K562 (cell line): ENCODE data around the gene SNX17. TPM values are rescaled to one million over a fixed set of nuclear protein-coding genes. Genes with fewer than 3 reads are reported as not detected.

Experiments
- CBFA2T2 ChIP-seq: fragments of 450-650 bp; conservative IDR thresholded peaks from 2 replicates; pipeline ENCODE4 v1.6.1; 2017; ENCODE audit warnings: mild to moderate bottlenecking
- CBX3 ChIP-seq, 2 experiments: IDR thresholded peaks; 1 replicate in 1 of 2; 2 replicates in 1 of 2; pipeline ENCODE4 v1.6.1; 2012; ENCODE audit warnings: inconsistent platforms in 2 of 2, low read length in 2 of 2, borderline replicate concordance in 1 of 2, control low read depth in 1 of 2
- CC2D1A ChIP-seq: fragments of 450-650 bp; IDR thresholded peaks from 2 replicates; pipeline ENCODE4 v1.6.1; 2017; ENCODE audit warnings: mild to moderate bottlenecking
- COPS2 ChIP-seq: fragments of 450-650 bp; conservative IDR thresholded peaks from 2 replicates; pipeline ENCODE4 v1.6.1; 2016; ENCODE audit warnings: mild to moderate bottlenecking, moderate library complexity
- DIDO1 ChIP-seq: fragments of 450-650 bp; IDR thresholded peaks from 2 replicates; pipeline ENCODE4 v1.6.1; 2016; ENCODE audit warnings: low read depth, missing biosample characterization, missing genetic modification characterization
- HMG20B ChIP-seq: fragments of 250-450 bp; sonication (Bioruptor Pico); IDR thresholded peaks from 2 replicates; pipeline ENCODE4 v1.5.0; 2021; ENCODE audit warnings: mild to moderate bottlenecking
- KLF6 ChIP-seq: fragments of 250-450 bp; sonication (Bioruptor Pico); IDR thresholded peaks from 2 replicates; pipeline ENCODE4 v1.4.0; 2020; ENCODE audit warnings: mild to moderate bottlenecking, moderate library complexity, borderline replicate concordance
- MEIS2 ChIP-seq: fragments of 450-650 bp; IDR thresholded peaks from 2 replicates; pipeline ENCODE4 v1.6.1; 2014; ENCODE audit warnings: mild to moderate bottlenecking; ENCODE audit not compliant: partially characterized antibody
- SMAD2 ChIP-seq: fragments of 150-350 bp; IDR thresholded peaks from 2 replicates; pipeline ENCODE4 v1.6.1; 2014; ENCODE audit warnings: low read depth, mild to moderate bottlenecking, low read length
- SNRNP70 ChIP-seq: fragments of 200-400 bp; formaldehyde crosslinking; optimal IDR thresholded peaks from 2 replicates; pipeline ENCODE3; 2017; ENCODE audit warnings: low read depth, low read length
- TBL1XR1 ChIP-seq, 2 experiments: IDR thresholded peaks; 2 replicates each; pipeline ENCODE4 v1.6.1; 2012; ENCODE audit warnings: improper control_type of control experiment in 2 of 2, low read length in 2 of 2, mild to moderate bottlenecking in 1 of 2
- TEAD4 ChIP-seq, 2 experiments: sonication (generic) in 1 of 2; formaldehyde crosslinking in 1 of 2; IDR thresholded peaks; 2 replicates each; pipeline versions ENCODE4 v1.6.1 to v1.8.0; 2012 to 2022; ENCODE audit warnings: borderline replicate concordance in 1 of 2, inconsistent platforms in 1 of 2, low read length in 1 of 2, mild to moderate bottlenecking in 1 of 2, missing genetic modification reagents in 1 of 2
- YBX1 ChIP-seq: fragments of 450-650 bp; IDR thresholded peaks from 2 replicates; pipeline ENCODE4 v1.7.1; 2016; ENCODE audit warnings: mild to moderate bottlenecking
- ZNF780A ChIP-seq: fragments of 250-450 bp; sonication (Bioruptor Pico); IDR thresholded peaks from 2 replicates; pipeline ENCODE4 v1.5.0; 2021; ENCODE audit warnings: mild to moderate bottlenecking
- polyA plus RNA-seq, 8 experiments: library from polyadenylated mRNA; depleted of rRNA in 4 of 8; stranded (reverse) in 5 of 8; unstranded in 3 of 8; fragments of >200 nt; fragmentation: Nextera tagmentation in 2 of 8; fragmentation: Illumina TruSeq in 1 of 8; extraction: Ambion mirVana in 2 of 8; extraction: Trizol in 1 of 8; gene quantifications; 2 replicates each; pipeline versions ENCODE4 v1.2.1 to v1.2.3, GENCODE V29; 2011 to 2014; ENCODE audit warnings: inconsistent platforms in 1 of 8, missing spikeins in 1 of 8
- total RNA-seq, 7 experiments: library from RNA; depleted of rRNA in 6 of 7; stranded (reverse); fragments of >200 nt in 6 of 7; fragmentation: Illumina TruSeq in 2 of 7; extraction: Trizol in 2 of 7; gene quantifications; 2 replicates each; pipeline versions ENCODE4 v1.2.1 to v1.2.3, GENCODE V29; 2011 to 2021; ENCODE audit warnings: low replicate concordance in 1 of 7
- TF ChIP-seq, protein P1 (sequence below): fragments of 450-650 bp; IDR thresholded peaks from one replicate; pipeline ENCODE4 v1.6.1; 2018; ENCODE audit warnings: mild to moderate bottlenecking, moderate library complexity; ENCODE audit not compliant: partially characterized antibody
- TF ChIP-seq, protein P2 (sequence below): sonication (generic); formaldehyde crosslinking; IDR thresholded peaks from 2 replicates; pipeline ENCODE4 v1.8.0; 2022; ENCODE audit warnings: mild to moderate bottlenecking, missing genetic modification reagents
- TF ChIP-seq, protein P3 (sequence below): fragments of 450-650 bp; formaldehyde crosslinking; conservative IDR thresholded peaks from 2 replicates; pipeline ENCODE4 v1.4.0; 2022; ENCODE audit warnings: mild to moderate bottlenecking, missing genetic modification characterization
- TF ChIP-seq, protein P4 (sequence below), 2 experiments: fragments of 450-650 bp; IDR thresholded peaks; 2 replicates each; pipeline ENCODE4 v1.6.1; 2016
- TF ChIP-seq, protein P5 (sequence below): fragments of 250-450 bp; sonication (Bioruptor Pico); IDR thresholded peaks from 2 replicates; pipeline ENCODE4 v1.4.0; 2020; ENCODE audit warnings: mild to moderate bottlenecking, moderate library complexity

The SNX17 gene
- total and polyA plus RNA-seq, 9 of the 15 experiments (the other 6 are each of a cell fraction or from before 2014, with no cell fraction given): 3.0 to 75.7 (median 54.6) TPM

DNA sequence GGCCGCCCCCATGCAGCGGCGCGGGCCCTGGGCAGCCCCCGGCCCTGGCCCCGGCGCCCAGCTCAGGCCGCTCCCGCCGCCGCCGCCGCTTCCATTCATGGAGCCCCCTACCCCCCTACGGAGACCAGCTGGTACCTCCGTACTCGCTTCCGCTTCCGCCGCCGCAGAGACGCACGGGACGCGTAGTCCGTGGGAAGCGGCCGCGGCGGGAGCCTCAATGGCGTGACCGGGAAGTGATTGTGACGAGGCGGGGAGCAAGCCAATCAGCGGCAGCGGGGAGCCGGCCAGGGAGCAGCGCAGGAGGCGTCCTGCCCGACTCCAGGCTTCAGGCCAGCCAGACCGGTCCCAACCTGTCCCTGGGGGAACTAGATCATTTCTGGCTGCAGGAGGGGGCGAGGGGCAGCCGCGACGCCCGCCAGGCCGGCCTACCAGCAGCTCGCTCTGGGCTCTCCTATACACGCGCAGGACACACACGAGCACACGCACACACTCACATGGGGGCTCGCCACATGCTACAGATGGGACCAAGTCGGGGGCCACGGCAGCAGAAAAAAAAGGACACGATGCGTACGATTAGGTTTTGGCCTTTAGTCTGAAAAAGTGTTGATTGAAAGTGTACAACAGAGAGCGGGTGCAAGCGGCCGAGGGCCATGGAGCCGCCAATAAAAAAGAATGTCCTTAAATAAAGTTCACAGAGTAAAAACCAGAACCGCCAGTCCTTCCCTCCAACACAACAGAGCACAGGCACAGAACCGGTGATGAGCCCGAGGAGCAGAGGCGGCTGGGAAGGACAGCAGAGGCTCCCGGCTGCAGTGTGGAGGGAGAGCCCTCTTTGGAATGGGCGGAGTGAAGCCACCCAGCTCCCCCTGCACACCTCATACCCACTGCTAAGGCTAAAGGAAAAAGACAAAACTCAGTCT, 10.5 kb downstream of the SNX17 start, which contains the start of gene ZNF513 (continued):
- TF ChIP-seq, protein P1, sequence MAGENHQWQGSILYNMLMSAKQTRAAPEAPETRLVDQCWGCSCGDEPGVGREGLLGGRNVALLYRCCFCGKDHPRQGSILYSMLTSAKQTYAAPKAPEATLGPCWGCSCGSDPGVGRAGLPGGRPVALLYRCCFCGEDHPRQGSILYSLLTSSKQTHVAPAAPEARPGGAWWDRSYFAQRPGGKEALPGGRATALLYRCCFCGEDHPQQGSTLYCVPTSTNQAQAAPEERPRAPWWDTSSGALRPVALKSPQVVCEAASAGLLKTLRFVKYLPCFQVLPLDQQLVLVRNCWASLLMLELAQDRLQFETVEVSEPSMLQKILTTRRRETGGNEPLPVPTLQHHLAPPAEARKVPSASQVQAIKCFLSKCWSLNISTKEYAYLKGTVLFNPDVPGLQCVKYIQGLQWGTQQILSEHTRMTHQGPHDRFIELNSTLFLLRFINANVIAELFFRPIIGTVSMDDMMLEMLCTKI: no peak
- TF ChIP-seq CC2D1A: no peak
- TF ChIP-seq KLF6 (CRISPR knock-in tag): no peak; the same call in 1 of the 2 replicates
- TF ChIP-seq DIDO1 (tag): no peak
- no peak for TF ChIP-seq SNRNP70
- TF ChIP-seq, protein P2, sequence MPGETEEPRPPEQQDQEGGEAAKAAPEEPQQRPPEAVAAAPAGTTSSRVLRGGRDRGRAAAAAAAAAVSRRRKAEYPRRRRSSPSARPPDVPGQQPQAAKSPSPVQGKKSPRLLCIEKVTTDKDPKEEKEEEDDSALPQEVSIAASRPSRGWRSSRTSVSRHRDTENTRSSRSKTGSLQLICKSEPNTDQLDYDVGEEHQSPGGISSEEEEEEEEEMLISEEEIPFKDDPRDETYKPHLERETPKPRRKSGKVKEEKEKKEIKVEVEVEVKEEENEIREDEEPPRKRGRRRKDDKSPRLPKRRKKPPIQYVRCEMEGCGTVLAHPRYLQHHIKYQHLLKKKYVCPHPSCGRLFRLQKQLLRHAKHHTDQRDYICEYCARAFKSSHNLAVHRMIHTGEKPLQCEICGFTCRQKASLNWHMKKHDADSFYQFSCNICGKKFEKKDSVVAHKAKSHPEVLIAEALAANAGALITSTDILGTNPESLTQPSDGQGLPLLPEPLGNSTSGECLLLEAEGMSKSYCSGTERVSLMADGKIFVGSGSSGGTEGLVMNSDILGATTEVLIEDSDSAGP (CRISPR knock-in tag): no peak
- TF ChIP-seq, protein P3, sequence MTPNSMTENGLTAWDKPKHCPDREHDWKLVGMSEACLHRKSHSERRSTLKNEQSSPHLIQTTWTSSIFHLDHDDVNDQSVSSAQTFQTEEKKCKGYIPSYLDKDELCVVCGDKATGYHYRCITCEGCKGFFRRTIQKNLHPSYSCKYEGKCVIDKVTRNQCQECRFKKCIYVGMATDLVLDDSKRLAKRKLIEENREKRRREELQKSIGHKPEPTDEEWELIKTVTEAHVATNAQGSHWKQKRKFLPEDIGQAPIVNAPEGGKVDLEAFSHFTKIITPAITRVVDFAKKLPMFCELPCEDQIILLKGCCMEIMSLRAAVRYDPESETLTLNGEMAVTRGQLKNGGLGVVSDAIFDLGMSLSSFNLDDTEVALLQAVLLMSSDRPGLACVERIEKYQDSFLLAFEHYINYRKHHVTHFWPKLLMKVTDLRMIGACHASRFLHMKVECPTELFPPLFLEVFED (CRISPR knock-in tag): 0 out of 2 replicates have a peak, but pooled peaks have one; percentile 10
- TF ChIP-seq CBFA2T2: no peak
- TF ChIP-seq TBL1XR1 (IDR thresholded peaks at IDR 0.05; ENCODE audit: low read length in 2 of 2): no peak
- TF ChIP-seq COPS2: no peak
- no peak for TF ChIP-seq TEAD4 (IDR thresholded peaks at IDR 0.05; ENCODE audit: low read length)
- TF ChIP-seq TEAD4 (CRISPR knock-in tag; IDR thresholded peaks at IDR 0.05; ENCODE audit: borderline replicate concordance): no peak
- no peak for TF ChIP-seq HMG20B (CRISPR knock-in tag)
- TF ChIP-seq, protein P4, sequence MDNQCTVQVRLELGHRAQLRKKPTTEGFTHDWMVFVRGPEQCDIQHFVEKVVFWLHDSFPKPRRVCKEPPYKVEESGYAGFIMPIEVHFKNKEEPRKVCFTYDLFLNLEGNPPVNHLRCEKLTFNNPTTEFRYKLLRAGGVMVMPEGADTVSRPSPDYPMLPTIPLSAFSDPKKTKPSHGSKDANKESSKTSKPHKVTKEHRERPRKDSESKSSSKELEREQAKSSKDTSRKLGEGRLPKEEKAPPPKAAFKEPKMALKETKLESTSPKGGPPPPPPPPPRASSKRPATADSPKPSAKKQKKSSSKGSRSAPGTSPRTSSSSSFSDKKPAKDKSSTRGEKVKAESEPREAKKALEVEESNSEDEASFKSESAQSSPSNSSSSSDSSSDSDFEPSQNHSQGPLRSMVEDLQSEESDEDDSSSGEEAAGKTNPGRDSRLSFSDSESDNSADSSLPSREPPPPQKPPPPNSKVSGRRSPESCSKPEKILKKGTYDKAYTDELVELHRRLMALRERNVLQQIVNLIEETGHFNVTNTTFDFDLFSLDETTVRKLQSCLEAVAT (IDR thresholded peaks at IDR 0.05): peak in 1 of 2 experiments; percentile 74; a peak in 1 of 4 replicates
- TF ChIP-seq SMAD2: no peak
- no peak for TF ChIP-seq ZNF780A (CRISPR knock-in tag)
- no peak for TF ChIP-seq YBX1
- TF ChIP-seq, protein P5, sequence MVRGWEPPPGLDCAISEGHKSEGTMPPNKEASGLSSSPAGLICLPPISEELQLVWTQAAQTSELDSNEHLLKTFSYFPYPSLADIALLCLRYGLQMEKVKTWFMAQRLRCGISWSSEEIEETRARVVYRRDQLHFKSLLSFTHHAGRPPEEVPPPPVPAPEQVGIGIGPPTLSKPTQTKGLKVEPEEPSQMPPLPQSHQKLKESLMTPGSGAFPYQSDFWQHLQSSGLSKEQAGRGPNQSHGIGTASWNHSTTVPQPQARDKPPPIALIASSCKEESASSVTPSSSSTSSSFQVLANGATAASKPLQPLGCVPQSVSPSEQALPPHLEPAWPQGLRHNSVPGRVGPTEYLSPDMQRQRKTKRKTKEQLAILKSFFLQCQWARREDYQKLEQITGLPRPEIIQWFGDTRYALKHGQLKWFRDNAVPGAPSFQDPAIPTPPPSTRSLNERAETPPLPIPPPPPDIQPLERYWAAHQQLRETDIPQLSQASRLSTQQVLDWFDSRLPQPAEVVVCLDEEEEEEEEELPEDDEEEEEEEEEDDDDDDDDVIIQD (CRISPR knock-in tag): no peak
- TF ChIP-seq CBX3 (IDR thresholded peaks at IDR 0.05; ENCODE audit: borderline replicate concordance in 1 of 2, low read length in 2 of 2): 0 out of 3 replicates have a peak, but pooled peaks of 1 of the 2 experiments have one; percentile 55
- no peak for TF ChIP-seq MEIS2
